Mucosa of stomach (tissue), 1 donor: ENCODE data around the gene ACTL6B.
"Not testable (repeated sequence)": the region's sequence is repeated elsewhere in the genome, so short reads cannot be mapped to it uniquely, and the experiment has no call there.

ENCODE experiments used
- H3K27me3 ChIP-seq: one replicate; pipeline ENCODE4 v1.7.0; 2013; ENCODE audit warnings: mild to moderate bottlenecking, low read length; ENCODE audit not compliant: control insufficient read depth, insufficient read depth
- H3K36me3 ChIP-seq: one replicate; pipeline ENCODE4 v1.7.0; 2013; ENCODE audit warnings: low read length; ENCODE audit not compliant: control insufficient read depth, insufficient read depth
- H3K4me1 ChIP-seq: one replicate; pipeline ENCODE4 v1.7.0; 2013; ENCODE audit warnings: mild to moderate bottlenecking, low read length; ENCODE audit not compliant: control insufficient read depth, insufficient read depth
- H3K4me3 ChIP-seq: one replicate; pipeline ENCODE4 v1.7.0; 2013; ENCODE audit warnings: low read length
- H3K9ac ChIP-seq: one replicate; pipeline ENCODE4 v1.7.0; 2013; ENCODE audit warnings: mild to moderate bottlenecking, low read length, moderate library complexity
- H3K9me3 ChIP-seq: one replicate; pipeline ENCODE4 v1.7.0; 2013; ENCODE audit warnings: mild to moderate bottlenecking, low read length, moderate library complexity; ENCODE audit not compliant: control insufficient read depth
- donor health status: Pancreatic carcinoma.

ACTL6B gene

GRCh38 chr7:100655908-100656674 is at the start of gene ACTL6B:
Gene ACTL6B (minus strand): TSS chr7:100656448. CDS start chr7:100656354, 94 bp downstream.
- H3K9ac ChIP-seq, result no peak within 1 kb of the TSS
- no peaks in the 10 kb centered on the region for H3K36me3 ChIP-seq
- H3K9me3 ChIP-seq, result no peaks in the 10 kb centered on the region
- no peak within 1 kb of the TSS for H3K4me3 ChIP-seq
- H3K27me3 ChIP-seq, result peaks cover 25% of the 10 kb centered on the region
- peaks cover 4% of the 10 kb centered on the region for H3K4me1 ChIP-seq

GRCh38 chr7:100705320-100705752 is 49.1 kb upstream of the ACTL6B start:
- H3K9me3 ChIP-seq, result no peaks in the 10 kb centered on the region
- no peaks in the 10 kb centered on the region for H3K36me3 ChIP-seq
- H3K9ac ChIP-seq, result peak overlapping the region; percentile 95
- no peaks in the 10 kb centered on the region for H3K27me3 ChIP-seq
- H3K4me1 ChIP-seq, result peaks cover 13% of the 10 kb centered on the region
- H3K4me3 ChIP-seq, result peak overlapping the region; percentile 89

- not testable (repeated sequence) for H3K4me1 ChIP-seq, H3K9me3 ChIP-seq, H3K9ac ChIP-seq, H3K36me3 ChIP-seq, H3K4me3 ChIP-seq, H3K27me3 ChIP-seq
Measured at GRCh38 chr7:100701089-100701488, 44.8 kb upstream of the ACTL6B start.

- no peaks in the 10 kb centered on the region for H3K36me3 ChIP-seq
- no peak overlapping the region for H3K9ac ChIP-seq
- H3K27me3 ChIP-seq, result no peaks in the 10 kb centered on the region
- H3K4me3 ChIP-seq, result no peak overlapping the region
- H3K9me3 ChIP-seq, result no peaks in the 10 kb centered on the region
- H3K4me1 ChIP-seq, result no peaks in the 10 kb centered on the region
Measured at GRCh38 chr7:100699018-100699417, 42.8 kb upstream of the ACTL6B start.

- no peak overlapping the region for H3K9ac ChIP-seq
- H3K4me1 ChIP-seq, result peaks cover 16% of the 10 kb centered on the region
- H3K27me3 ChIP-seq, result no peaks in the 10 kb centered on the region
- H3K9me3 ChIP-seq, result no peaks in the 10 kb centered on the region
- no peak overlapping the region for H3K4me3 ChIP-seq
- H3K36me3 ChIP-seq, result no peaks in the 10 kb centered on the region
Measured at GRCh38 chr7:100696123-100696521, 39.9 kb upstream of the ACTL6B start.

GRCh38 chr7:100694098-100694745 is 38.0 kb upstream of the ACTL6B start, which contains the start of gene GIGYF1:
Gene GIGYF1 (minus strand): TSS chr7:100694250. CDS start chr7:100688238, 6,012 bp downstream.
- no peaks in the 10 kb centered on the region for H3K36me3 ChIP-seq
- peaks cover 16% of the 10 kb centered on the region for H3K4me1 ChIP-seq
- H3K4me3 ChIP-seq, result peak within 1 kb of the TSS; percentile 41
- no peaks in the 10 kb centered on the region for H3K27me3 ChIP-seq
- peak within 1 kb of the TSS; percentile 83 for H3K9ac ChIP-seq
- H3K9me3 ChIP-seq, result no peaks in the 10 kb centered on the region

GRCh38 chr7:100693312-100694097 is 37.3 kb upstream of the ACTL6B start:
- H3K4me1 ChIP-seq, result peaks cover 16% of the 10 kb centered on the region
- H3K9ac ChIP-seq, result peak overlapping the region; percentile 83
- H3K27me3 ChIP-seq, result no peaks in the 10 kb centered on the region
- no peaks in the 10 kb centered on the region for H3K9me3 ChIP-seq
- peak overlapping the region; percentile 41 for H3K4me3 ChIP-seq
- H3K36me3 ChIP-seq, result no peaks in the 10 kb centered on the region

- no peaks in the 10 kb centered on the region for H3K36me3 ChIP-seq
- H3K9me3 ChIP-seq, result no peaks in the 10 kb centered on the region
- no peaks in the 10 kb centered on the region for H3K27me3 ChIP-seq
- peak overlapping the region; percentile 41 for H3K4me3 ChIP-seq
- H3K9ac ChIP-seq, result peak overlapping the region; percentile 83
- peaks cover 16% of the 10 kb centered on the region for H3K4me1 ChIP-seq
Measured at GRCh38 chr7:100692578-100692961, 36.3 kb upstream of the ACTL6B start.

GRCh38 chr7:100691676-100692577 is 35.7 kb upstream of the ACTL6B start:
- peak overlapping the region; percentile 83 for H3K9ac ChIP-seq

GRCh38 chr7:100689230-100690135 is 33.2 kb upstream of the ACTL6B start:
- no peaks in the 10 kb centered on the region for H3K9me3 ChIP-seq

More at GRCh38 chr7:100691676-100692577, 35.7 kb upstream of the ACTL6B start:
- peaks cover 16% of the 10 kb centered on the region for H3K4me1 ChIP-seq
- peak overlapping the region; percentile 41 for H3K4me3 ChIP-seq
- H3K36me3 ChIP-seq, result no peaks in the 10 kb centered on the region
- H3K27me3 ChIP-seq, result no peaks in the 10 kb centered on the region
- H3K9me3 ChIP-seq, result no peaks in the 10 kb centered on the region

More at GRCh38 chr7:100689230-100690135, 33.2 kb upstream of the ACTL6B start:
- no peak overlapping the region for H3K9ac ChIP-seq
- H3K27me3 ChIP-seq, result no peaks in the 10 kb centered on the region
- peaks cover 5% of the 10 kb centered on the region for H3K36me3 ChIP-seq
- H3K4me3 ChIP-seq, result no peak overlapping the region
- H3K4me1 ChIP-seq, result peaks cover 16% of the 10 kb centered on the region
